DMS79 treated with DMSO at 0.1 percent for 48 hours (cell line): ENCODE measurements around the gene BCAS1.

Experiments
- DNase-seq: peaks from one replicate; lab custom pipeline; 2025; lab: John Stamatoyannopoulos, UW

Gene BCAS1

DNA sequence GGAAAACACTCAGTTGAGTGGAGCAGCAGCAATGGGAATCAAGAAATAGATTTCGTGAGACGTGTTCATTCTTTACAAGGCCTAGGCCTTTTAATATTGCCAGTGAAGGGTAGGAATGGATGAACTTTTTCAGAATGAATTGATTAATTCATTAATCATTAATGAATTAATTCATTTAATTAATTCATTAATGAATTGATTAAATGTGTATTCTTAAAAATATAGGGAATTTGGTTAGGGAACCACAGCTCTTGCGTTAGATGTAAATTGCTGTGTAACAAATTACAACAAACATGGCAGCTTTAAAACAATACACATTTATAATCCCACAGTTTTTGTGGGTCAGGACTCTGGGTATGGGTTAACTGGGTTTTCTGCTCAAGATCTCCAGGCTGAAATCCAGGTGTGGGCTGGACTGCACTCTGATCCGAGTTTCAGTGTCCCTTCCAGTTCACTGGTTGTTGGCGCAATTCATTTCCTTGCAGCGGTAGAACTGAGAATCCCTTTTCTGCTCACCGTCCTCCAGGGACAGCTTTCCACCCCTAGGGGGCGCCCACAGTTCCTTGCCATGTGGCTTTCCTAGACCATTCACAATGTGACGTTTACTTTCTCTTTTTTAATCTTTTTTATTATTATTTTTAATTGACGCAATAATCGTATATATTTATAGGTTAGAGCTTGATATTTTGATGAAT is 32.8 kb upstream of the BCAS1 start:
- no peak for DNase-seq

- no peak for DNase-seq
Observed at GRCh38 chr20:54102543-54102942, 32.1 kb upstream of the BCAS1 start.

- no peak for DNase-seq
Observed at GRCh38 chr20:54100563-54100962, 30.2 kb upstream of the BCAS1 start.

DNA sequence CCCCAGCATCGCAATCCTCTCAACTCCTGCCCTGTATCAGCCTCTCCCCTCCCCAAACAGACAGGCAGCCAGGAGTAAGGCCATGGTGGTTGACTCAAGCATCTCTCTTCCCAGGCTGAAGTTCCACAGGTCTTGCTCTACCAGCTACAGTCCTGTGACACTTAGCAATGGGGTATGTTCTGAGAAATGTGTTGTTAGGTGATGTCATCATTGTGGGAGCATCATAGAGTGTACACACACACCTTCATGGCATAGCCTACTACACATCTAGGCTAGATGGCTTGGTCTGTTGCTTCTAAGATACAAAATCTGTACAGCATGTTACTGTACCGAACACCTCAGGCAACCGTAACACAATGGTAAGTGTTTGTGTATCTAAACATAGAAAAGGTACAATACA is 29.5 kb upstream of the BCAS1 start:
- DNase-seq: no peak

GRCh38 chr20:54098047-54098446 is 27.7 kb upstream of the BCAS1 start:
- DNase-seq: no peak

DNA sequence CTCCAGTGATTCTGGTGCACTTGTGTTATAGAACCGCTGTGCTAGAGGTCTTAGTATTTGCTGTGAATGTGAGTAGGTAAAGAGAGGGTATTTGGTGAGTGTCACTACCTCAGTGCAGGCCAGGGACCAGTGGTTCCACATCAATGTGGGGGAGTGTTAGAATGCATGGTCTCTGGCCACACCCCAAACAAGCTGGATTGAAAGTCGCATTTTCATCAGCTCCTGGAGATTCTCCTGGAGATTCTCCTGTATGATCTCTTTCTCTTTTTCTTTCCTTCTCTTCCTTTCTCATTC is 26.8 kb upstream of the BCAS1 start:
- no peak for DNase-seq

DNA sequence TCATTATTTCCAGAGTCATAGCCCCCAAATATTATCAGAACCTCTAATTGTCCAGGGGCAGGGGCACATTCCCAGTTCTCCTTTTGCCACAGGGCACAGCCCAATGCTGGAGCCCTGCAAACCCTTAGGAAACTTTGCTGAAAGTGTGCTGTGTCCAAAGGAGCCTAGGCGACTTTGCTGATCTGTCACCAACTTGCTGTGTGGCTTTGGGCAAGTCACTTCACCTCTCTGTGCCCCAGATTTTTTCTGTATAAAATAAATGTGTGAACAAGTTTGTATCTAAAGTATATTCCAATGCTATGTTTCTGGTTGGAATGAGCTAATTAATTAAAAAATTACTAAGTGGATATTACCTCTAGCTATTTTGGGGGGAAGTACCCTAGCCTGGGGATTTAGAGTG is 25.4 kb upstream of the BCAS1 start:
- DNase-seq: no peak

- DNase-seq: no peak
Observed at GRCh38 chr20:54094268-54094580, 23.8 kb upstream of the BCAS1 start.

DNA sequence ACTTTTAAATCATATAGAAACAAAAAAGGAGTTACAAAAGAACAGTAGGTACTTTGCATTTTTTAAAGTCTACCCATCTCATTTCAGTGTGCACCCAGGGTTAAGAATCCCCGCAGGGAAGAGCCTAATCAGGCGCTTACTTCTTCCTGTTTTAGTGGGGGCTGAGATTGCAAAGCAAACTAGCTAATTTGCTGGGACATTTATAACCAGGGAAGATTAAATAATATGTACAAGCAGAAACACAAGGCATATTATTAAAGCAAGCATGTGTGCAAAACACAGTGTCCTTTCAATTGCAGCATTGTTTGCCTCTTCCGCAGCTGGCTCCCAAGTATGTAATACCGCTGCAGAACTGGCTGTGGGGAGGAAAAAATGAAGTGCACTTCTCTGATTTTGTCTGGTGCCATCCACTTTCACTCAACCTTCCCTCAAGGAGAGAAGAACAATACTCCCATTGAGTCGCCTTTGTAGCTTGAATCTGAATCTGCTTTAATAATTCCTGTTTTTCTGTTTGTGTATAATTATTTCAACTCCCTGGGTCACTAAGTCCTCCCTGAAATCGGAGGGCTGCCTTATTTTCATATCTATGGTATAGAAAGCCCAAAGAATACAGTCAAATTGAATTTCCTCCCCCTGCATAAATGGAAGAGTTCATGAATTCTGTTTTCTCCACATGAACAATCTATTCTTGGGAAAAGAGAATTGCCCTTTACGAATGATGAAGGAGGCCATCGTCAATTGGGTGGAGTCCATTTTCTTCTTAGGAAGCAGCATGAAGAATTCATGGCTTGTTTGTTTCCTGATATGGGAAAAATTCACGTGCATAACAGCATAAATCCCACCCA is 23.3 kb upstream of the BCAS1 start:
- DNase-seq: no peak

DNA sequence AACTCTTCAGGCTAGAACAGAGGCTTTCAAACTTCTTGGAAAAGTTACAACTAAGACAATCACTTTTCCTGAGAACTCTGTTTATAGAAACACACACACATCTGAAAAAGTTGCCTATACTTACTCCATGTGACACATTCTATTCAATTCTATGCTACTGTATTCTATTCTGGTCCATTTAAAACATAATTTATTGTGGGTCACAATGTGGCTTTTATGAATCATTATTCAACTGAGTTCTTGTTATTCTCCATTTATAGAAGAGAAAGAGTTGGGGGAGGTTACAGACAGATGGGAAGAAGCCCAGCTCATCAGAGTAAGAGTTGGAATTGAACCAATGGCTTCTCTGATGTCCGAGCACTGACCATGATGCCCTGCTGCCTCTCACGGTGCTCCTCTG is 21.6 kb upstream of the BCAS1 start:
- DNase-seq: no peak

- DNase-seq: no peak
Observed at GRCh38 chr20:54091120-54091480, 20.7 kb upstream of the BCAS1 start.

- no peak for DNase-seq
Observed at GRCh38 chr20:54090230-54091119, 20.1 kb upstream of the BCAS1 start.

DNA sequence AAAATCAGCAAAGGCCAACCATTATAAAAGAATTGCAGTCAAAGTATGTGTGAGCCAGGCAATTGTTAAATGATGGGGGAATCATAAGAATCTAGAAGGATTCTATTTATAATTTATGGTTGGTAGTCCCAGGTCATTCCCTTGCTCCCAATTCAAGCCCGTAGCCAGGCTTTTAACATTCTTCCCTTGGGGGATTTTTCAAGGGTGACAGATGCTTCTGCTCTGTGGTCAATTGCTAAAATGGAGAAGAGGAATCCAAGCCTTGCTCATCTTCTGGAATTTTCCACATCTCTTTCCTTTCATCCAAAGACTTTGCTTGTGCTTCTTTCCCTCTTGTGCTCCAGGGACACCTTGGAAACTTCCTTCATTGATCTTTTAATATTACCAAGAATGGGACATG is 18.0 kb upstream of the BCAS1 start:
- no peak for DNase-seq

- DNase-seq: no peak
Observed at GRCh38 chr20:54086507-54087039, 16.2 kb upstream of the BCAS1 start.

GRCh38 chr20:54085910-54086309 is 15.5 kb upstream of the BCAS1 start:
- DNase-seq: no peak

- DNase-seq: no peak
Observed at GRCh38 chr20:54085425-54085824, 15.0 kb upstream of the BCAS1 start.

DNA sequence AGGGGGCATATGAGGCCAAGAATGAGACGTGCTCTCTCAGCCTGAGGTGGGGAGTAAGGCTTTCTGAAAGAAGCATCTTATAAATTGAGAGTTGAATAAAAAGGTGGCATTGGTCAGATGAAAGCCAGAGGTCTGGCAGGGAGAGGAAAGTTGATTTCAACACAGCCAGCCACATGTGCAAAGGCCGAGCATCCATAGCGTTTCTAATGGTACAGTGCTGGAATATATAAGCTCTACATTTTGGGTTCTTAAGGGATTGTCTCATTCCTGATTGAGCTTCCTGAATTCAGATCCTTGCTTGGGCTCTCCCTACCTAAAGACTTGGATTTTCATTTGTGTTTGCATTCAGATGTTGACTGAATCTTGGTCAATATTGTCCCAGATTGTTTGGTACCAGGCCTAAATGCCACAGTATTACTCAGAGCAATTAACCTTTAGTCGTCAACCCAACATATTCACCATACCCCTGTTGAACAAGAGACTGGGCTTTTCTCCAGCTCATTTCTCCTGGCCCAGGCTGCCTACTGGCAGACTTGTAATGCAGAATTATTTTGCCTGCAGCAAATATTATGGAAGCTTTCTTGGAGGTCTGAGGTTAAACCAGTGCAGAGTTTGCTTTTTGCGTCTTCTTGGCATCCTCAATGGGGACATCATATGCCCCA is 14.5 kb upstream of the BCAS1 start:
- DNase-seq: no peak

GRCh38 chr20:54084193-54084592 is 13.8 kb upstream of the BCAS1 start:
- no peak for DNase-seq

DNA sequence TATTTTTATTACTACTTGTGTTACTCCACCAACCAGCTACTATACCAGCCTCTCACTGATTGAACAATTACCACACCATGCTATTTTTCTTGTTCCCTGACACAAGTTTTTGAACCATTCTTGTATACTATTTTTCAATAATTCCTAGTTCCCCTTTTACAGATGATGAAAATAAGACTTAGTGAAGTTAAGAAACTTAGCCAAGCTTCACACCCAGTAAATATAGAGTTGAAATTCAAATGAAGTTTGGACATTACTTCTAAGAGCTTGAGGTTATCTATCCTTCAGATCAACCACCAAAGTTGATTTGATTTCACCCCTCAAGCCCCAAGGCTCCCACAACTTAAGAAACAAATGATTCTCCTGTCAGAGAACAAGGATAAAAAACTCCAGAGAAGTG is 13.1 kb upstream of the BCAS1 start:
- DNase-seq: no peak

DNA sequence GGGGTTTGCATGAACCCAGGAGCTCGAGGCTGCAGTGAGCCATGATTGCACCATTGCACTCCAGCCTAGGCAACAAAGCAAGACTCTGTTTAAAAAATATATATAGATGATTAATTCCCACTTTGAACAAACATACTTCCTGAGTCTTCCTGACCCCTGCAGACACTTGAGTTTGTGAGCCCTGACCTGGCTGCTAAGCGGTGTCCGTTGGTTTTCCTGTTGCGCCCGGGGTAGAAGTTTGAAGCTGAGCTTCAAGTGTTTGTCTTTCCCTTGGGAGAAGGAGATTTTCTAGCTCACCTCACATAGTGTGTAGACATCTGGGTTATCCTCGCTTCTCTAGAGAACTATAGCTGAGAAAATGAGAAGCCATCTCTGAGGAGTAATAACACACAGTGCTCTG is 11.7 kb upstream of the BCAS1 start:
- DNase-seq: no peak

DNA sequence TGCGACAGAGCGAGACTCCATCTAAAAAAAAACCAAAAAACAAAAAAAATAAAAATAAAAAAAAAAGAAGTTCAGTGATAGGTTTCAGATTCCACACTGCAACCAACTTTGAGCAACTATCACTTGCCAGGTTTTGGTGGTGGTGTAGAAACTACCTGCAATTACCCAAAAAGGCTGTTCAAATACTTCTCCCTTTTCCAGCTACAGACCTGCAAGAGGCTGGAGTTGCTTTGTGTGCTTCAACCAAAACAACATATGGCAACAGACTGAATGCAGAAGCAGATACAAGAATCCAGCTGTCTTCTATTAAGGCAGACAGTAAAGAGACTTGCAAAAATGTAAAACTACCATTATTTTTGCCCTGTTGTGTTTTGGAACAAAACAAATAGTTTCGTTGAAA is 9.3 kb upstream of the BCAS1 start:
- DNase-seq: no peak

- no peak for DNase-seq
Observed at GRCh38 chr20:54078296-54078984, 8.0 kb upstream of the BCAS1 start.
